ENCODE measurements around the gene NAGA.

GRCh38 chr22:42090596-42091454 is 20.2 kb upstream of the NAGA start, which contains the start of gene NDUFA6:
- peak; percentile 95 for TF ChIP-seq CTCF (IDR thresholded peaks at IDR 0.05; ENCODE audit: poor library complexity)
- TF ChIP-seq EZH2 (IDR thresholded peaks at IDR 0.05; ENCODE audit: borderline replicate concordance), result no peak
